ENCODE results near the gene RAB3GAP1. TPM values are rescaled to one million over a fixed set of nuclear protein-coding genes. Genes with fewer than 3 reads are reported as not detected.
"Not testable (repeated sequence)": the region's sequence is repeated elsewhere in the genome, so short reads cannot be mapped to it uniquely, and the experiment has no call there.

Gene RAB3GAP1
- 10 to 100 TPM; 47.7 to 66.2 (median 63.4) TPM for polyA plus RNA-seq (ENCODE audit: insufficient read depth in 1 of 5, insufficient read length in 5 of 5, low replicate concordance in 1 of 5)
- long read RNA-seq, donor 1, full-length matches to known transcripts = 19 of 367 reads
- long read RNA-seq, donor 1, partial matches to known transcripts = 348 of 367 reads
- long read RNA-seq, donor 1, other reads (novel, unspliced or antisense) = 0 of 367 reads
- long read RNA-seq, donor 2, full-length matches to known transcripts = 9 of 67 reads
- long read RNA-seq, donor 2, partial matches to known transcripts = 58 of 67 reads
- long read RNA-seq, donor 2, other reads (novel, unspliced or antisense) = 0 of 67 reads
- long read RNA-seq, donor 3, full-length matches to known transcripts = 14 of 119 reads
- long read RNA-seq, donor 3, partial matches to known transcripts = 105 of 119 reads
- long read RNA-seq, donor 3, other reads (novel, unspliced or antisense) = 0 of 119 reads
- long read RNA-seq, donor 4, full-length matches to known transcripts = 7 of 113 reads
- long read RNA-seq, donor 4, partial matches to known transcripts = 106 of 113 reads
- long read RNA-seq, donor 4, other reads (novel, unspliced or antisense) = 0 of 113 reads
- long read RNA-seq, donor 5, full-length matches to known transcripts = 11 of 29 reads
- long read RNA-seq, donor 5, partial matches to known transcripts = 18 of 29 reads
- long read RNA-seq, donor 5, other reads (novel, unspliced or antisense) = 0 of 29 reads
- long read RNA-seq, donor 6, full-length matches to known transcripts = 23 of 142 reads
- long read RNA-seq, donor 6, partial matches to known transcripts = 119 of 142 reads
- long read RNA-seq, donor 6, other reads (novel, unspliced or antisense) = 0 of 142 reads
- long read RNA-seq, donor 7, full-length matches to known transcripts = 9 of 9 reads
- long read RNA-seq, donor 7, partial matches to known transcripts = 0 of 9 reads
- long read RNA-seq, donor 7, other reads (novel, unspliced or antisense) = 0 of 9 reads
- long read RNA-seq, donor 8, full-length matches to known transcripts = 2 of 2 reads
- long read RNA-seq, donor 8, partial matches to known transcripts = 0 of 2 reads
- long read RNA-seq, donor 8, other reads (novel, unspliced or antisense) = 0 of 2 reads

DNA sequence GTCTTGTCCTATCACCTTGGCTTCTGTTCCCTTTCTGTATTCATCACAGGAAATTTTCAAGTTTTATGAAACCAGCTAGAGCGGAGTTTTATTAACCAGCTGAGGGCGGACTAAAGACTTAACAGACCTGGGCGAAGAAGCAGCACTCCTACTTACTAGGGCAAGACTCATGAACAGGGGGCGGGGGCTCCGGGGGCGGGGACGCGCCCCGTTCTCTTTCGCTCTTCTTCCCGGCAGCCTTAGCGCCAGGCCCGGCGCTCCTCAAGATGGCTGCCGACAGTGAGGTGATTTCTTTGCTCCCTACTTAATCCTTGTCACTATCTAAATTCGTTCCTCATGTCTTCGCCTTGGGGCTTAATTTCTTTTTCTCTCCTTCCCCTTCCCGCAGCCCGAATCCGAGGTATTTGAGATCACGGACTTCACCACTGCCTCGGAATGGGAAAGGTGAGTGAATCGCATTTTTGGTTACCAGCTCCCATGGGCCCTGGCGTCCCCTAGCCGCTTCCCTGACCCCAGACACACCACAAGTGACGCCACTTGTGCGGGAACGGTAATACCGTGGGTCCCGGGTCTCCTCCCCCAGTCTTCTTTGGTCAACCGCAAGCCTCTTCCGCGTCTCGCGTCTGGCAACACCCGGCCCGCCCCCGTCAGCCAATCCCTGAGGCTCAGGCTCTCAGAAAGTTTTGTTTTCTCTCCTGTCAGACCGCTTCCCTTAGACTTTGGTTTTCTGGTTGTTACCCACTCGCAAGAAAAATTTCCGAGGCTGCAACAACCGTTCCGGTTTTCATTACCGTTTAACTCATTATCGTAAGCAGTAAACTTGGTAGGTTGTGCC lies at the start of gene RAB3GAP1:
TSS of gene RAB3GAP1 (plus strand) at position 251 of the 835 bp plus-strand sequence. CDS start at position 267, 16 bp downstream.
- DNase-seq = peak; percentile 64 to 76

DNA sequence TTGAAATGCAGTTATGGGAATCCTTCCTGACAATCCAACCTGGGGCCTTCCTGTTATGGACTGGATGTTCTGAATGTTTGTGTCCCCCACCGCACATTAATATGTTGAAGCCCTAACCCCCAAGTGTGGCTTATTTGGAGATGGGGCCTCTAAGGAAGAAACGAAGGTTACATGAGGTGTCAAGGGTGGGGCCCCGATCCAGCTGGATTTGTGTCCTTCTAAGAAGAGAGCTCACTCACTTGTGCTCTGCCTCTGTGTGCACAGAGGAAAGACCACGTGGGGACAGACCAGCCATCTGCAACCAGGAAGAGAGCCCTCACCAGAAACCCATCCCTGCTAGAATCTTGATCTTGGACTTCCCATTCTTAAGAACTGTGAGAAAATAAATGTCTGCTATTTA lies 49.3 kb upstream of the RAB3GAP1 start:
- DNase-seq = no peak

DNA sequence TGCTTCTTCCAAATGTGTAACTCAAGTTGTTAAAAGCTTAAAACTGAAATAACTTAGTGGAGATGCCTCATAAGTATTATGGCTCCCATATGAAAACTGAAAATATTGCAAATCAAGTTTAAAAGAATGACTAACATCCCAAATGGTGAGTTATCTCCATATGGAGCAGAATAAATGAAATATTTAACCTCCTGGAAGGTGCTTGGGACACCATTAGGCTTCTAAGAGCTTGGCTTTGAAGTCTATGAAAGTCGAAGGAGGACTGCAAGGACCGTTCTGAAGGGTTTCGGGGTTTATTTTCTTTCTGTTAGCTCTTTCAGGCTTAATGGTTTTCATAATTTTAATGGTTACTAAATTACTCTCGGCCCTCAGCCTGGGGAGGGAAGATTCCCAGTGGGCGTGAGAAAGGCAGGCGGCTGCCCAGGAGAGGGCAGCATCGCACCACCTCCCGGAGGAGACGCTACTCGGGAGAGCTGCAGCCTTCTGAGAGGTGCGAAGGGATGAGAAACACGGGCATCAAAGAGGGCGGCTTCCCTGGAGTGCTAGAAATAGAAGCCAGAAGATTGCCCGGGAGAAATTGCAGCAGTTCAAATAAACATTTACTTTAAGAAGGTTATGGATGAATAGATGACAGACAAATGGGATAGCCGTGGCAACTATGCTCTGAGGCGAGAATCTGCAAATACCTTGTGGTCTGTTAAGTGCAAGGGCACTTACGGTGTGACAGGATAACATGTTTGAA lies 47.9 kb upstream of the RAB3GAP1 start:
- peak; percentile 56 to 63 for DNase-seq

DNA sequence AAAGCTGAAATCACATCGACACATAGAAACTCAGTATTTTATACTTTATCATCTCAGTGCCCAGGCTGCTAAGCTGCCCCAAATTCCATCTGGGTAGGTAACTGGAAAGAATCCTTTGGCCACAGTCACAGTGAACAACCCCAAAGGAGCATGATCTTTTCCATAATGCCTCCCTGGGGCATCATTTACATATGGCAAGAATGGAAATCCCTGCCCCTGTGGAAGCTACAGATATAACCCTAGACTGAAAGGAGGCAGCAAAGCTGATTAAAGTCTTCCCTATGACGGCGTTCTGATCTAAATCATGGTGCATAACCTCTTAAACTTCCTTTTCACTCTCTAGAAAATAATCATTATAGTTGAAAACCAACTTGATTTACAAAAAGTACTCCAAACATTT lies 46.3 kb upstream of the RAB3GAP1 start:
- no peak for DNase-seq

DNA sequence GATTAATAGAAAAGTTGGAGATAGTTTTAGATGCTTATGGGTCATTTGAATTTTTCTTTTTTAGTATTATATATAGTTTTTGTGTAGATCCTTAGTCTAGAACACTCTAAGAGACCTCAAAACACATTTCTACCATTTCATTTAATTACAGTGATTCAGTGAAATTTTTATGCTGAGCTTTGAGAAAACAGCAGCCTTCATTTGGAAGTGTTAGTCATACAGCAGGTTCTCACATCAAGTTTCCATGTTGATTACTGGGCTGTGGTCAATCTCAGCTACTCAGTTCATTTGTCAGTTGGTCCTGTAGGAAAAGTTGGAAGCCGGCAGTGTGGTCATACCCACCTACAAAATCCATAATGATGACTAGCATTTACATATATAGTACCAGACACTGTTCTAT lies 42.8 kb upstream of the RAB3GAP1 start:
- no peak for DNase-seq

DNA sequence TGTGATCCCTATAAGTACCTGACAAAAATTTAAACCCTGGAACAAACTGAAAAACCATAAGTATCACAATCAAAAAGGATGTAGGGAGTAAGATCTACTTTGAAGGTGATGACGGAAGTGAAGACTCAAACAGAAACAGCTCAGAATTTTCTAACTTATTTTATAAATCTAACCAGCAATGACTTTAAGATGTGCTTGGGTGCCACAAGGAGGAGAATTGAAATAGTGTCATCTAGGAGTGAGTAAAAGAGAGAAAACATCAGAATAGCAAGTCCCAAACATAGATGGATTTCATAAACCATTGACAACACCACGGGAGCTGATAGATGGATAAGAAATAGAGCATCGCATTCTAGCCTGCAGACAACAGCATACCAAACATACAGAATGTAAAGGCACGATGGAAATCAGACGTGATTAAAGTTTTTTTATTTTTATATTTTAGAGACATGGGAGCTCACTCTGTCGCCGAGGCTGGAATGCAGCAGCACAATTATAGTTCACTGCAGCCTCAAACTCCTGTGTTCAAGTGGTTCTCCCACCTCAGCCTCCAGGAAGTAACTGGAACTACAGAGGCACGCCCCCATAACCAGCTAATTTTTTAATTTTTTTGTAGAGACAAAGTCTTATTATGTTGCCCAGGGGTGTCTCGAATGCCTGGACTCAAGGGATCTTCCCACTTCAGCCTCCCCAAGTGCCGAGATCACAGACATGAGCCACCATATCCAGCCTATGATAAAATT lies 41.7 kb upstream of the RAB3GAP1 start:
- DNase-seq = no peak

DNA sequence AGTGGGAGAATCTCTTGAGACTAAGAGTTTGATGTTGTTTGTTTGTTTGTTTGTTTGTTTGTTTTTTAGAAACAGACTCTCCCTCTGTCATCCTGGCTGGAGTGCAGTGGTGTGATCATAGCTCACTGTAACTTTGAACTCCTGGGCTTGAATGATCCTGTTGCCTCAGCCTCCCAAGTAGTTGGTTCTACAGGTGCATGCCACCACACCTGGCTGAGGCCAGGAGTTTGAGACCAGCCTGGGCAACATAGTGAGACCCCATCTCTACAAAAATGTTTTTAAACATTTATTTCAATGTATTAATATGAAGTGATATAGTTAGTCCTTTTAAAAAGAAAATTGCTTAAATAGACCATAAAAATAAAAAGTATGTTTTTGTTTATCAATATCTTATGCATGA lies 40.5 kb upstream of the RAB3GAP1 start:
- no peak for DNase-seq

DNA sequence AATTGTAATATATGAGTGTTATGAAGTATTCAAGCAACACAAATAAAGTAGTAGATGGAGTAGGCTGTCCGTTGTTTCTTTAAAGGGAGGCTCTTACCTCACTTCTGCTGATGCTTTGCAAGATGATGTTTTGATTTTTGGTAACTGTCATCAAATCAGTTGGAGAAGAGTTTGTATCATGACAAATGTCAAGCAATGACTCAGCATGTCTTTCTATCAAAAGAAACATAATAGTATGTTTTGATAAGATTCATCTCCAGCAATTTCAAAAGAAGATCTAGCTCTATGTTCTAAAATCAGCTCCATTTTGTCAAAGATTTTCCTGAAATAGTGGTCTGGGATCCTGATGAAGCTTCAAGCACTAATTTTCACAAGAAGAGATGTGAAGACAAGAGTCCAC lies 30.5 kb upstream of the RAB3GAP1 start:
- no peak for DNase-seq

DNA sequence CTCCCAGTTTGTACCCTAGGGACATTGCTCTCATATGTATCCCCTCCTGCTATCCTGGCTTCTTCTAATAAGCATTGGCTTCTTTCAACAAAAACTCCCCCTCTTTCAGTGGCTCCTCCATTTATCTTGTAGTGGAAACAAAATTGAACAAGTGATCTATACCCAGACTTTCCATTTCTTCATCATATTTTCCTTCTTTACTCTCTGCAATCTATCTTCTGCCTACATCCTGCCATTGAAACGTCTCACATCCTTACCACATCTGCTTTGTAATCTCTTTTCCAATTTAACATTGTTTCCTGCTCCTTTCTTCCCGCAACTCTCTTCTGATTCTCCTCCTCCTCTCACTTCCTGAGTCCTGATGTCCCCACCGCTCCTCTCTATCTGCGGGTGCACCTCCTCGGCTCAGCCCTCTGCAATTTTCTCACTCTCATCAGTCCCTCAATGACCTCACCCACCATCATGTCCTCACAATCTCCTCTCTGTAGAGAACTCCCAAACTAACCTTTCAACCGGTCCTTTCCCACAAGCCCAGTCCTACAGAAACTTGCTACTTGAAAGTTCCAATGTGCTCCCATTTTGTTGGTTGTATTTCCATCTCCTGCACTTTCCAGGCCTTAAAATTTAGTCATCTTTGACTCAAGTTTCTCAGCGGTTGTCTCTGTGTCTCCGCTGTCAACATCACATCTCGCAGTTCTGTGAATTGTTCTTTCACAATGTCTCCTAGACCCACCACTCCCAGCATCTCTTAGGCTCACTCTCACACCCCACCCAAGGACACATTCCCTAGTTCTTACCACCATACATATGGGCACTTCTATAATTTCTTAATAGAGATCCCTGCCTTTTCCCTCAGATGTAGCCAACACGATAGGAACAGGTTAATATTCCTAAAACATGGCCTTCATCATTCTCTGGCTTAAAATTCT lies 28.9 kb upstream of the RAB3GAP1 start:
- no peak for DNase-seq

DNA sequence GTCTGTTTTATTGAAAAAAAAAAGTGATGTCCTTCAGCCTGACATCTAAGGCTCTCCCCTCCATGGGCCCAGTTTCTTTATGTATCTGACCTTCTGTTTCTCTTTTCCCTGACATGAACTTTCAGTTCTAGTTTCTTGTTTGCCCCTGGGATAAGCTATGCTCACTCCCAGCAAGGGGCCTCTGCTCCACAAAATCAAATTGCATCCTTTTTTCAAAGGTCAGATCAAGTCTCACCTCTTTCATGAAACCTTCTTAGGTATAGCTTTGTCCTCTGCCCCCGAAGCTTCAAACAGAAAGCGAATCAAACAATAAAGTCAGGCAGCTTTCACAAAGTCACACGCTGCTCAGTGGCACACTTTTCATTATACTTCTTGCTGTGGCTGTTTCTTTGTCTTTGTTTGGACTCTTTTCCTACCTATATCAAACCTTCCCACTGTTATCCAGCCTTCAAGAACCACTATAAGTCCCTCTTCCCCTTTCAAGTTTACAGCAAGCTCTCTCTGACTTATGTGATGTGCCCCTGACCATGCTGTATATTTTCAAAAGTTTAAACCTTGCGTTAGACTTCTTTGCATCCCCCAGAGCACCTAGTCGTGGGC lies 28.1 kb upstream of the RAB3GAP1 start:
- DNase-seq = no peak

DNA sequence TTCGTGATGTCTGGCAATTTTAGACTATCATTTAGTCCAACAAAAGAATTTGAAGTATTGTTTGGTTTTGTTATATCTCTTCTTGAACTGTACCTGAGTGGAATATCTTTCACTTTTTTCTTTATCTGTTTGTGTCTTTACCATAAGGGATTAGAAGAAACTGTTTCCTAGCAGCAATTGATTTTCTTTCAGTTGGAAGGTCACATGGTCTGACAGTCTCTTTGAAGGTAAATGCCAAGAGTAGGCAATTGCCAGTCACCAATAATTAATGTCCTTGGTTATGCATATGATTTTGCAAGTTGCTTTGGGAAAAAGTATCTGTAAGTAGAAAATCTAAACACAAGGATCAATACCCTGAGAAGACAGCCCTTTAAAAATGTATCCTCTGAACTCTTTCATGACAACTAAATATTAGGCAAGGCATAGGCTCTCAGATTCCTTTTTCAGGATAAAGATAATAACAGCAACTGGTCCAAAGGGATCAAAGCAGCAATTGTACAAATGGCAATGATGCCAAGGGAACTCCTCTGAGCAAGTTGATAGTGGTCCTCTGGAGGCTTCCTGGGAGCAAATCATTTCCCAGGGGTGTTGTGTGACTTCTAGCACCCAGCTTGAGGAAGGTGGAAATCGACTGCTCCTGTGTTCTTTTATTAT lies 22.5 kb upstream of the RAB3GAP1 start:
- DNase-seq = no peak

DNA sequence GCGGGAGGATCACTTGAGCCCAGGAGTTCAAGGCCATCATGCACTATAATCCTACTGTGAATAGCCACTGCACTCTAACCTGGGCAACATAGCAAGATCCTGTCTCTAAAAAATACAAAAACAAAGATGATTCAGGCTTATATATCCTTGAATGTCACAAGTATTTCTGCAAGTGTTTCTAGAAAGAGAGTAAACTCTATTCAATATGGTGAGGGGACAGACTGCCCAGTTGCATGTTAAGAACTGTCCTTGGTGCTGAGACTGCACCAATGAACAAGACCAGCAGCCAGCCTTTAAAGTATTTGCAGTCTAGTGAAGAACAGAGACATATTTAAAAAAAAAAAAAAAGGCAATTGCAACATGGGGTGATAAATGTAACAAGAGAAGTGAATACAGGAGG lies 21.3 kb upstream of the RAB3GAP1 start:
- peak in 1 of 2 donors; percentile 23 for DNase-seq

DNA sequence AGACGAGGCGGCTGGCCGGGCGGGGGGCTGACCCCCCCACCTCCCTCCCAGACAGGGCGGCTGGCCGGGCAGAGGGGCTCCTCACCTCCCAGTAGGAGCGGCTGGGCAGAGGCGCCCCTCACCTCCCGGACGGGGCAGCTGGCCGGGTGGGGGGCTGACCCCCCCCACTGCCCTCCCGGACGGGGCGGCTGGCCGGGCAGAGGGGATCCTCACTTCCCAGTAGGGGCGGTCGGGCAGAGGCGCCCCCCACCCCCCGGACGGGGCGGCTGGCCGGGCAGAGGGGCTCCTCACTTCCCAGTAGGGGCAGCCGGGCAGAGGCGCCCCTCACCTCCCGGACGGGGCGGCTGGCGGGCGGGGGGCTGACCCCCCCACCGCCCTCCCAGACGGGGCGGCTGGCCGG lies 18.9 kb upstream of the RAB3GAP1 start:
- not testable (repeated sequence) for DNase-seq

DNA sequence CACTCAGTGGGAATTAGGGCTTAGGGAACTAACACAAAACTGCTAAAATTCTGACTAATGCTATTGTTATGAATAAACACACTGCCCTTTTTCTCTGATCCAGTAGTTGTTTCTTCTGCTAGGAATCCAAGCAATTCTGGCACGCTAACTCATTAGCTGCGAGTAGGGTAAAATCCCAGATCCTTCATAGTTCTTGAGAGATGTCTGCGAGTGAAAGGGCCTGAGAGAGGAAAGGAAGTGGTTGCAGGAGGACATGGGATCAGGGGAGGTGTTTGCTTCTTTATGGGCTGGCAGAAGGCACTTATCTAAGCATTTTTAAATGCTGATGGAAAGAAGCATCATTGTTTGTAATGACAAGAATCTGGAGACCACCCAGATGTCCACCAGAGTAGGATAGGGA lies 14.3 kb upstream of the RAB3GAP1 start:
- no peak for DNase-seq

DNA sequence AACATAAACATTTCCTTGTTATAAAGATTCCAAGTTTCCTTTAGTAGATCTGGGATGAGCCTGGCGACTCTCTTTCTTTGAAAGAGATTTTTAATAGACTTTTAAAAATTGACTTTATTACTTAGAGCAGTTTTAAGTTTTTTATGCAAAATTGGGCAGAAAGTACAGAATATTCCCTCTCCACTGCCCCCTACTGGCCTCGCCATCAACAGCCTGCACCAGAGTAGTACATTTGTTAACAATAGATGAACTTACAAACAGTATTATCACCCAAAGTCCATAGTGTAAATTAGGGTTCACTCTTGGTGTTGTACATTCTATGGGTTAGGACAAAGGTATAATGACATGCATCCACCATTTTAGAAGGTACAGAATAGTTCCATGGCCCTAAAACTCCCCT lies 8.7 kb upstream of the RAB3GAP1 start:
- no peak for DNase-seq

DNA sequence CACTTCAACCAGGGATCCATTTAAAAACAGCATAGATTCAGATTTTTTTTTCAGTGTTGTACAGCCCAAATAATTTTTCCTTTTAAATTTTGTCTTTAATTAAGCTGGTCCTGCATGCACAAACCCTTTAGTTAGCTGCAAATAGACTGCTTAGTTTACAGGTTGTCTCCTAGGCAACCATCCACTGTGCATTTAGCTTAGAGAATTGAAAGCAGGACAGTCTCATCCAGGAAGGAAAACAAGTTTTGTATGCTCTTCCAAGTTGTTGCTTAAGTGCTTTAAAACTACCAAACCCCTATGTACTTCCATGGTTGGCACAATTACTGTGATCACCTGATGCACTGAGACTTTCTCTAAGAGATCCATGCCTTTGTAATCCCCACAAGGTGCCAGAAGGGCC lies 4.8 kb upstream of the RAB3GAP1 start, which contains the start of gene MAP3K19:
TSS of gene MAP3K19 (minus strand) at position 148 of the 400 bp plus-strand sequence. CDS start 22,800 bp downstream, outside the sequence.
- no peak for DNase-seq

DNA sequence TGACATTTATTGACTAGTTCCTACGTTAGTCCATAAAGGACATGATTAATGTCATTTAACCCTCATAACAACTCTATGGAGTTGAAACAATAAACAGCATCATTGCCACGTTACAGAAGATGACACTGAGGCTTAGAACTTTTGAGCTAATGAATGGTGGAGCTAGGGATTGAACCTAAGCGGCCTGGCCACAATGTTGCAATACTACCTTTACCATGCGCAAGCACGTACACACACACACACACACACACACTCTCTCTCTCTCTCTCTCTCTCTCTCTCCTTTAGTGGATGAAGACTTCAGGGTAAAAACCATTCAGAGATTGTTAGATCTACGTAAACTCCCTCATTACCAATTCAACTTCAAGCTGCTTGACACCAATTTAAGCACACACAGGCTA lies 4.0 kb upstream of the RAB3GAP1 start:
- DNase-seq = no peak

DNA sequence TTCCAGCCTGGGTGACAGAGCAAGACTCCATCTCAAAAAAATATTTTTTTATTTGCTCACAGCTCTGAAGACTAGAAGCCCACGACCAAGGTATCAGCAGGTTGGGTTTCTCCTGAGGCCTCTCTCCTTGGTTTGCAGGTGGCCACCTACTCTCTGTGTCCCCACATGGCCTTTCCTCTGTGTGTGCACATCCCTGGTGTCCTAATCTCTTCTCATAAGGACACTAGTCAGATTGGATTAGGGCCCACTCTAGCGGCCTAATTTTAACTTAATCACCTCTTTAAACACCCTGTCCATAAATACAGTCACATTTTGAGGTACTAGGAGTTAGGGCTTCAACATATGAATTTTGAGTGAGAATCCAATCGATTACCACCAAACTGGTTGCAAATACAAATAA lies 2.0 kb upstream of the RAB3GAP1 start:
- no peak for DNase-seq

Measured in right lung (tissue), 10 donors.